Ovary (tissue), 3 donors: ENCODE measurements around the gene TAF11L9.
"Not testable (repeated sequence)": the region's sequence is repeated elsewhere in the genome, so short reads cannot be mapped to it uniquely, and the experiment has no call there.

Experiments used
- CTCF ChIP-seq, 3 donors: fragments of 450-650 bp in 2 of 3; fragments of 200-600 bp in 1 of 3; IDR thresholded peaks; one replicate each; pipeline versions ENCODE4 v1.5.1 to v1.8.0; 2016 to 2022; ENCODE audit warnings: antibody characterized with exemption in 3 of 3, mild to moderate bottlenecking in 1 of 3
- EP300 ChIP-seq: sonication (generic); formaldehyde crosslinking; IDR thresholded peaks from one replicate; pipeline ENCODE4 v1.6.1; 2017; ENCODE audit warnings: antibody characterized with exemption
- POLR2A ChIP-seq: fragments of 450-650 bp; IDR thresholded peaks from one replicate; pipeline ENCODE4 v1.6.1; 2017; ENCODE audit warnings: antibody characterized with exemption, mild to moderate bottlenecking, moderate library complexity
- donor health status: DM: no; HTN: no; CAD: no.

GRCh38 chr5:17594255-17594654 is at the start of gene TAF11L9:
- not testable (repeated sequence) for TF ChIP-seq CTCF (IDR thresholded peaks at IDR 0.05); POLR2A; EP300
